GM19240 (cell line): ENCODE results near the gene PCDHB3.
"Not testable (repeated sequence)": the region's sequence is repeated elsewhere in the genome, so short reads cannot be mapped to it uniquely, and the experiment has no call there.

ENCODE experiments used
- DNase-seq: peaks from one replicate; pipeline ENCODE4 v3.0.0; 2011; ENCODE audit warnings: low spot score; ENCODE audit not compliant: insufficient read length

PCDHB3 gene

GRCh38 chr5:141100243-141100805 lies at the start of gene PCDHB3:
PCDHB3 (plus strand) TSS chr5:141100473; CDS start chr5:141100650, 177 bp downstream.
- DNase-seq: no peak

DNA sequence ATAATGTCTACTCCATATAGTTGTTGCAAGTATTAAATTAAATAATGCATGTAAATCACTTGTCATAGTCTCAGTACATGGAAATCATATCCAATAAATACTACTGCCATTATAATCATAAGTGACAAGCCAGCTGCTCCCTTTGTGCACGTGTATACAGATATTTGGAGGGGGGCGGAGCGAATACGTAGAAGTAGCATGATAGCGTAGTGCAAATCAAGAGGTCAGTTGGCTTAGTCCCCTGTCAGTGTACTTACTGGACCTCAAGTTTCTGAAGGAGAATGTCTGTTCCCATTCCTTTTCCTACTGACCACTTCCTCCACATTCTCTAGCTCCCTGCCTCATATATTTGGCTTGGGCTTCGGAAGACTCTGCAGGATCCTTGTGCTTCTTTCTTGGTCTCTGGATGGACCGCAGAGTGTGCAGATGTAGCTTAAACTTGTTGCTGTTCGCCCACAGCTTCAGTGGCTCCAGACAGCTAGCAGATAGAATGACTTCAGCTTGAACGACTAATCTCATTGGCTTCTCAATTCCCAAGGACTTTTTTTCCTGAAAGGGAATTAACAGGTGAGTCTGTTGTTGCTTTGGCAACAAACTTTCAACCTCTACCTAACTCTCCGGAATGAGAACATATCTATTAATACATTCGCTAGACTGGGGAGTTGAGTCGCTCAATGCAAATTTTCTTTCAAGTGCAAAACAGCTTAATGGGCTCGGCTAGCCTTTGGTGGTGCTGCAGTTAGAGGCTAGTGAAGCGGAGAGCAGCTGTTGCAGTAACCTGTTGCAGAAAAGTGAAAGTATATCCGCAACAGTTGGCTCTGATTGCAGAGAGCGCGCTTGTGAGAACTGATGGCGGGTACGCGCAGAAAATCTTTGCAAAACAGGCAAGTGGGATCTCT lies 49.4 kb upstream of the PCDHB3 start, which contains the start of gene PCDHB1:
Gene PCDHB1, plus strand, starts transcription at position 753 of the 899 bp plus-strand sequence. Its CDS starts 97 bp downstream, at position 850.
- no peak for DNase-seq

GRCh38 chr5:141051521-141051866 lies 48.8 kb upstream of the PCDHB3 start:
- DNase-seq: no peak

DNA sequence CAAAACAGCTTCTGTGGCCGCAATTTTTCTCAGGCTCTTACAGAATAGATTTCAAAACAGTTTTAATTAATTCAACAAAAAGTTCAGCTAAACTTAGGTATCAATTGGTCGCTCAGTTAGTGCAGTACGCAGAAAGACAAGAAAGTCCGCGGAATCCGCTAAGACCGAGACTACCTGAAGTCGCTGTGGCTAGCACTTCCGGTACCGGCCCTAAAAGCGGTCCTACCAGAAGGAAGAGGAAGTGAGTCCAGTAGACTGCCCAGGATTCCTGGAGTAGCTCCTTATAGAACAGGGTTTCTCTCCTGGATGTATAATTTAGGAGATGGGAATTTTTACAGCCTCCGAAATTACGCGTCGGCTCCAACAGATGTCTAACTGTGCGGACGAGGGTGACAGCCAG lies 22.4 kb upstream of the PCDHB3 start:
- DNase-seq: no peak

- DNase-seq: no peak
Measured at GRCh38 chr5:141082228-141082627, 18.0 kb upstream of the PCDHB3 start.

DNA sequence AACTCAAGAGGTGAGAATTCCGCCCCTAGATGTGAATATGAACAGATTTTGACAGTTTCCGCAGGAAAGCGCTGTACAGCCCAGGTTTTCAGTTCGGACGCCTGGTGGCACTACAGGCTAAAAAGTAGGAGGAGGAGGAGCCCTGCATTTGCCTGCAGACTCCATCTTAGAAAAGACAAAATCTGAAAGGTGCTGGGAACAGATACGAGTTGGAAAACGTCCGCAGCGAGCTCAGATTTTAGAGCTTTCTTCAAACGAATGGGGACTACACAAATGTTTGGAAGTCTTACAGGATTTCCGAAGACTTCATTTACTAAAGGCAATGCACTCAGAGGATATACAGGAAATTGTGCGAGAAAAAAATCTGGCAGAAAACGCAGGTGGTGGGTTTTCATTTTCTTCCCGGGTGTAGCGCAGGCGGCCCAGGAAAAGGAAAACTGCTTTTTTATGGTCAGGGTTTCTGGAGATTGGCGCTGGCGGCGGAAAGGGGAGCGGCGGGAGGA lies 15.7 kb upstream of the PCDHB3 start:
- DNase-seq: no peak

GRCh38 chr5:141094481-141095262 lies 5.6 kb upstream of the PCDHB3 start, which contains the start of gene PCDHB2:
PCDHB2 (plus strand) TSS chr5:141094615; CDS start chr5:141094791, 176 bp downstream.
- no peak for DNase-seq

DNA sequence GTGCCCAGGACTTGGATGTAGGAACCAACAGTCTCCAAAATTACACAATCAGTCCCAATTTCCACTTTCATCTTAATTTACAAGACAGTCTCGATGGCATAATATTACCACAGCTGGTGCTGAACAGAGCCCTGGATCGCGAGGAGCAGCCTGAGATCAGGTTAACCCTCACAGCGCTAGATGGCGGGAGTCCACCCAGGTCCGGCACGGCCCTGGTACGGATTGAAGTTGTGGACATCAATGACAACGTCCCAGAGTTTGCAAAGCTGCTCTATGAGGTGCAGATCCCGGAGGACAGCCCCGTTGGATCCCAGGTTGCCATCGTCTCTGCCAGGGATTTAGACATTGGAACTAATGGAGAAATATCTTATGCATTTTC lies 5.0 kb upstream of the PCDHB3 start:
- DNase-seq: no peak

- not testable (repeated sequence) for DNase-seq
Measured at GRCh38 chr5:141096181-141096580, 4.1 kb upstream of the PCDHB3 start.

DNA sequence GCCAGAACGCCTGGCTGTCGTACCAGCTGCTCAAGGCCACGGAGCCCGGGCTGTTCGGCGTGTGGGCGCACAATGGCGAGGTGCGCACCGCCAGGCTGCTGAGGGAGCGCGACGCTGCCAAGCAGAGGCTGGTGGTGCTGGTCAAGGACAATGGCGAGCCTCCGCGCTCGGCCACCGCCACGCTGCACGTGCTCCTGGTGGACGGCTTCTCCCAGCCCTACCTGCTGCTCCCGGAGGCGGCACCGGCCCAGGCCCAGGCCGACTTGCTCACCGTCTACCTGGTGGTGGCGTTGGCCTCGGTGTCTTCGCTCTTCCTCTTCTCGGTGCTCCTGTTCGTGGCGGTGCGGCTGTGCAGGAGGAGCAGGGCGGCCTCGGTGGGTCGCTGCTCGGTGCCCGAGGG lies 3.7 kb upstream of the PCDHB3 start:
- DNase-seq: not testable (repeated sequence)

GRCh38 chr5:141101059-141101458 lies 786 bp downstream of the PCDHB3 start:
- no peak for DNase-seq

- not testable (repeated sequence) for DNase-seq
Measured at GRCh38 chr5:141102070-141102469, 1.8 kb downstream of the PCDHB3 start.

GRCh38 chr5:141102471-141102870 lies 2.2 kb downstream of the PCDHB3 start:
- not testable (repeated sequence) for DNase-seq

- DNase-seq: no peak
Measured at GRCh38 chr5:141105350-141105749, 5.1 kb downstream of the PCDHB3 start.

GRCh38 chr5:141119250-141119649 lies 19.0 kb downstream of the PCDHB3 start:
- no peak for DNase-seq

GRCh38 chr5:141121563-141121962 lies 21.3 kb downstream of the PCDHB3 start, which contains the start of gene PCDHB4:
PCDHB4 (plus strand) TSS chr5:141121818; CDS start chr5:141121999, 181 bp downstream.
- DNase-seq: no peak

DNA sequence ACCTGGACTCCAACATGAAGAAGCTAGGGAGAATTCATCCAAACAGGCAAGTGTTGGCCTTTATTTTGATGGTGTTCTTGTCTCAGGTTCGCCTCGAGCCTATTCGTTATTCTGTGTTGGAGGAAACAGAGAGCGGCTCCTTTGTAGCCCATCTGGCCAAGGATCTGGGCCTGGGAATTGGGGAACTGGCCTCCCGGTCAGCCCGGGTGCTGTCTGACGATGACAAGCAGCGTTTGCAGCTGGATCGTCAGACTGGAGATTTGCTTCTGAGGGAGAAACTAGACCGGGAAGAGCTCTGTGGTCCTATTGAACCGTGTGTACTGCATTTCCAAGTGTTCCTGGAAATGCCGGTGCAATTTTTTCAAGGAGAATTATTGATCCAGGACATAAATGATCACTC lies 21.7 kb downstream of the PCDHB3 start:
- no peak for DNase-seq

DNA sequence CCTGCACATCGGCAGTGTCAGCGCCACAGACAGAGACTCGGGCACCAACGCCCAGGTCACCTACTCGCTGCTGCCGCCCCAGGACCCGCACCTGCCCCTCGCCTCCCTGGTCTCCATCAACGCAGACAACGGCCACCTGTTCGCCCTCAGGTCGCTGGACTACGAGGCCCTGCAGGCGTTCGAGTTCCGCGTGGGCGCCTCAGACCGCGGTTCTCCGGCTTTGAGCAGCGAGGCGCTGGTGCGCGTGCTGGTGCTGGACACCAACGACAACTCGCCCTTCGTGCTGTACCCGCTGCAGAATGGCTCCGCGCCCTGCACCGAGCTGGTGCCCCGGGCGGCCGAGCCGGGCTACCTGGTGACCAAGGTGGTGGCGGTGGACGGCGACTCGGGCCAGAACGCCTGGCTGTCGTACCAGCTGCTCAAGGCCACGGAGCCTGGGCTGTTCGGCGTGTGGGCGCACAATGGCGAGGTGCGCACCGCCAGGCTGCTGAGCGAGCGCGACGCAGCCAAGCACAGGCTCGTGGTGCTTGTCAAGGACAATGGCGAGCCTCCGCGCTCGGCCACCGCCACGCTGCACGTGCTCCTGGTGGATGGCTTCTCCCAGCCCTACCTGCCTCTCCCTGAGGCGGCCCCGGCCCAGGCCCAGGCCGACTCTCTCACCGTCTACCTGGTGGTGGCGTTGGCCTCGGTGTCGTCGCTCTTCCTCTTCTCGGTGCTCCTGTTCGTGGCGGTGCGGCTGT lies 23.3 kb downstream of the PCDHB3 start:
- not testable (repeated sequence) for DNase-seq

DNA sequence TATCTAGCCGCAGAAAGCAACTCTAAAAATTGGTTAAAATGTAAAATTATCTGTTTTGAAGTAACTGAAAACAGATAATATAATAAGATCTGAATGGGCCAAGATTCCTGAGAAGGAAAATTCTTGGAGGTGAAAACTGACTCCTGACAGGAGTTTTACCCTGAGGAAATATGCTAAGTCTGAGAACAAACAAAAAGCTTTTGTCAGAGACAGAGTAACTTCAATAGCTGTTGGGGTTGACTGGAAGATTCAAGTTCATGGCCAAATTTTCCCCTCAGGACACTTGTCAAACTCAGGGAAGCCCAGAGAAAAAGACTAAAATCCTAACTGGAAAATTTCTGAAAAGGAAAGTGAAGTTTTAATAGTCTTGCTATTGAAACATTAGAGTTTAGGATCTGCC lies 27.0 kb downstream of the PCDHB3 start:
- no peak for DNase-seq

DNA sequence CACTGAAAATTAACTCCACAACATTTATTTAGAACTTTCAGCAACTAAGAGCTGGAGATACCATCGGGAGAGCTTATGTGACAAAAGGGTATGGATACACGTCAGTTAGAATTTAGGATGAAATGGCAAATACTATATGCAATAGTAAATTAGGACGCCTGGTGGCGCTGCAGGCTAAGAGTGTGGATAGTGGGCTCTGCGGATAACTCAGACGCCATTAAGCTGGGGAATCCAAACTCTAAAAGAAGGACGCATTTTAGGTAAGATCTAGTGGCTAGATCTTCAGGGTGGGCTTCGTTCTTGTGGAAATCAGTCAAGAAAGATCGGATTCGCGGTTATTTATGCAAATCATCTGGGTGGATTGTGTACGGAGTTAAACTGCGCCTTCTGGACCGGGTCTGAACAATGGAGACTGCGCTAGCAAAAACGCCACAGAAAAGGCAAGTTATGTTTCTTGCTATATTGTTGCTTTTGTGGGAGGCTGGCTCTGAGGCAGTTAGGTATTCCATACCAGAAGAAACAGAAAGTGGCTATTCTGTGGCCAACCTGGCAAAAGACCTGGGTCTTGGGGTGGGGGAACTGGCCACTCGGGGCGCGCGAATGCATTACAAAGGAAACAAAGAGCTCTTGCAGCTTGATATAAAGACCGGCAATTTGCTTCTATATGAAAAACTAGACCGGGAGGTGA lies 34.9 kb downstream of the PCDHB3 start, which contains the start of gene PCDHB5:
Gene PCDHB5, plus strand, starts transcription at position 177 of the 688 bp plus-strand sequence. Its CDS starts 229 bp downstream, at position 406.
- DNase-seq: no peak
